ENCODE measurements around the gene CLCN5.

The CLCN5 gene

DNA sequence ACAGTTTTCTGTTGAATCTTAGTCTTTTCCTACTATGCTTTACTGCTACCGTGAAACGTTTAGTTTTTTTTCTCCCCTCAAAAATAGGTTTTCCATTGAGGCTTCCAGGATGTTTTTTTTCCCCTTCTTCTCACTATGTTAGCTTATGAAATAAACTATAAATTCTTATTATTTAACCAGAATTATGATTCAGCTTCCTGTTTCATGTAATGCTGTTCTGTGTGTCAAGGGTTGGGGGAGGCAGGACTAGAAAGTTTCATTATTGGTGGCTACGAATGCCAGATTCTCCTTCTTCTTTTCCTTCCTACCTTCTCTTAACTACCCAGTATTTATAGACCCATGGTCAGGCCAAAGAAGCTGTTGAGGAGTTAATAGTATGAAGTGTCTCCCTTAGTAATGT lies 11.8 kb downstream of the CLCN5 start:
- DNase-seq (ENCODE audit: low read depth): no peak

DNA sequence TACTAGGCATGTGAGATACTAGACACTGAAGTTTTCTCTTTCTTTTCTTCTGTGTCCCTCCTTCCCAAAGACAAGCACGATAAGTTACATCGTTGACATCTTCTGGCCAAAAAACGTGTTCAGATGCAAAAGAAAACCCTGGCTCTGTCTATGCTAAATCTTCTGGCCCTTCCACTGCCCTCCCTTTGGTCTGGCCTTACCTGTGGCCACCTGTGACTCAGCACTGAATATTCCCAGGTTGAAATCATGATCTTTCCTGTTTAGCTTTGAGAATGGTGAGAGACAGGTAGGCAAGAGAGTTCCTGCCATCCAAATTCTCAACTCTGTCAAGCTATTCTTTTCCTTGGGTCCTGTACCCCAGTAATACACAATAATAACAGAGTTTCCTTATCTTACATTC lies 12.3 kb downstream of the CLCN5 start:
- no peak for DNase-seq (ENCODE audit: low read depth)

DNA sequence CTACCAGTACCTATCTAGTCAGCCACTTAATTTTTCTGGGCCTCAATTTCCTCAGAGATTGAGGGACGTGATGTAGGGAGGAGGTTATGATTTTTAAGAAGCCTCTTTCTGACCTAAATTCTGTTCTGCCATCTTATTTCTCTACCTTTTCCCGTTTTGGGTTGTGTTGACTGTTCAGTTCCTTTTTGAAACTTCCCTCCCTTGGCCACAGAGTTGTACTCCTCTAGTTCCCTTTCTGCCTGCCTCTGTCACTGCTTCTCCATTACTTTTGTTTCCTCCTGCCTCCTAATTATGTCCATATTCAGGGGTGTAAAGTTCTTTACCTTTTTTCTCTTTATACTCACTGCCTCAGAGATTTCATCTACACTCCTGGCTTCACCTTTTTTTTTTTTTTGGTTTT lies 25.4 kb downstream of the CLCN5 start:
- DNase-seq (ENCODE audit: low read depth): no peak

DNA sequence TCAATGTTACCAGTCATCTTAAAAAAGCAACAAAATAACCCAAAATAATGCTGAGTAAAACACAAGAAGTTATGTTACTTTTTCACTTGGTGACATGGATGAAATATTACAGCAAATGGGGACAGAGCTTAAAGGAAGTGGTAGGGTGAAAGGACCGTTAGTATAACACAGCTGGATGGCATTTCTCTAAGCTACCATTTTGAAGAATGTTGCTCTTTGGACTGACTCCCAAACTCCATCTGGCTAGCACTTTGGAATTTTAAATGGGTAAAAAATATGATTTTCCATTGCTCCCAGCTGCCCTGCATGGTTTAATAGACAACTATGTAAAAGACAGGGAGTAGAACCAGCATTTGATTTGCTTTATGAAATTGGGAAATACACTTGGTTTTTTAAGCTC lies 27.6 kb downstream of the CLCN5 start:
- DNase-seq (ENCODE audit: low read depth): no peak

DNA sequence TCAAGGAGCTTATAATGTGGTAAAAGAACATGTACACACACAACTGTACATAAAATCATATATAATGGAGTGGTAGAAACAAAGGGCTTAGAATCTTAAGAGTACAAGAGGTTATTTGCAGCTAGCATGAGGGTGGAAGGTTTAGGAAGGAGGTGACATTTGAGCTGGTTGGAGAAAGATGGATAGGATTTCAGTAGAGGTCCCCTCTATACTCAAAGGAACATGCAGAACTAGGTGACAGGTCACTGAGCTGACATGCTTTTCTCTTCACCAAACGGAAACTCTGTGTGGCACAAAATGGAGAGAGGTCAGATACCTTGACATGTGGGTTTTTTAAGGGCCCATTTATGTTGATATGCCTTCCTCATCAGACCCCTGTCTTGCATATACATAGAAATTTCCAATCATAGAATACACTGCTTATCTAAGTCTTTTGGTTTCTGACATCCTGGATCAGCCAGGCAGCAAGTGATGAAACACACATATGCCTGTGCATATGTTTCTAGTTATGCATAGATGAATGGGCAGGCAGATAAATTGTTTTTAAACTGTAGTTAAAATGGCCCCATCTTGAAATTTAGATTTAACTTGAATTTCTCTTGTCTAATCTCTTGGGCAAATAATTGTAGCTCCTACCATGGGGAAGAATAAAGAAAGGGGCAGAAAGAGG lies 29.3 kb downstream of the CLCN5 start:
- no peak for DNase-seq (ENCODE audit: low read depth)

DNA sequence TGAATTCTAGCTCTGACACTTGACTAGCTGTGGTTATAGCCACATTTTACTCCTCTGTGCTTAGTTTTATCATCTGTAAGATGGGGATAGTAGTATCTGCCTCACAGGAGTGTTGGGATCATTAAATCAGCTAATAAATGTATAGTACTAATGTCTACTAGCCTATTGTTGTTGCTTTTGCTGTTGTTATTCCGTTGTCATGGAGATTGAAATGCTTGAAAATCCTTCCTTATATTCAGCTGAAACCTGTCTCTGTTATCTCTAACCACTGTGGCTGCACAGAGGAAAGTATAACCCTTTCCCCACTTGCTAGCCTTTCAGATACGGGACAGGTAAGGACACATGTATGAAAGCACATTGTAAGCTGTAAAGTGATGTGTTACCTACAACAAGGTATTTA lies 33.9 kb downstream of the CLCN5 start:
- DNase-seq (ENCODE audit: low read depth): no peak

DNA sequence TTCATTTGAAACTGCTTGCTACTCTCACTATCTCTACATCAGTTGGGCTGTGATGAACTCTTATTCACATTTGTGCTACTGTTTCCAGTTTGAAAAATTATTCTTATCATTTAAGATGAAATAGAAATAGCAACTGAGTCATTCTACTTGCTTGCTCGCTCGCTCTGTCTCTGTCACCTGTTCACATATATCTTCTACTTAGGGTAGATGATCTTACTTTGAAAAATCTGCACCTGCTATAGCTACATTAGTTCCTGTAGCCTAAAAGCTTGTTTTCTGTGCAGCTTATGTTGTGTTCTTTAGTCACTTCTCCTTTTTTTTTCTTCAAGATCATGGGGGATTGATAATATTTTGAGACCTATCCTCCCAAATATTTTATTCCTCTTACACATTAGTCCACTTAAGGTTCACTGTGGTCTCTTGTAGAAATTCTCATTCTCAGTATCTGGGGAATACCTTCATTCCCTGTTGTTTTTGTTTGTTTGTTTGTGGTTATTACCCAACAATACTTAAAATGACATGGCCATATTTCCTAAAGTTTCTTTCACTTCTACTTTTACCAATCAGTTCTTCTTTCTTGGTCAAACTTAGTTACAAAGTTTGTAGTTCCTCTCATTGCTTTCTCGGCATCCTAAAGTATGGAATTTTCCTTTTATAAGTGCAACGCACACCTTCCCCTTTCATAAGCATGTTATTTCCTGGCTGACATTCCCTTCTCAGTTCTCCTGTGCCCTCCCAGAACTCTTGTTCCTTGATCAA lies 36.5 kb downstream of the CLCN5 start:
- DNase-seq (ENCODE audit: low read depth): no peak

DNA sequence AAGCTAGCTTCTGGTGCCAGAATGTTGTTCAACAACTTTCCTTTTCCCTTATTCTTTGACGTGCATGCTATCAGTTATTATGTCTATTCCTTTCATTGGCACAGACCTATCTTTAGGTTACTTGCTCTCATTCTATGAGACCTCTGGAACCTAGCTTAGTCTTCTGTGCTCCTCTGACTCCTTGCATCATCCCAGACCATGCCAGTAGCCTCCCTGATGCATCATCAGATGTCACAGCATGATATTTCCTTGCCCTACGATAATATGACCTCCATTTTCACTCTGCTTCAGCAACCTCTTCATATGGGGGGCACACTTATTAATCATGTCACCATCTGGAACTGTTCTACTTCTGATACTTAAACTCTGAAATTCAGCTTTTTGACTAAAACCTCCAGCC lies 37.2 kb downstream of the CLCN5 start:
- DNase-seq (ENCODE audit: low read depth): no peak

DNA sequence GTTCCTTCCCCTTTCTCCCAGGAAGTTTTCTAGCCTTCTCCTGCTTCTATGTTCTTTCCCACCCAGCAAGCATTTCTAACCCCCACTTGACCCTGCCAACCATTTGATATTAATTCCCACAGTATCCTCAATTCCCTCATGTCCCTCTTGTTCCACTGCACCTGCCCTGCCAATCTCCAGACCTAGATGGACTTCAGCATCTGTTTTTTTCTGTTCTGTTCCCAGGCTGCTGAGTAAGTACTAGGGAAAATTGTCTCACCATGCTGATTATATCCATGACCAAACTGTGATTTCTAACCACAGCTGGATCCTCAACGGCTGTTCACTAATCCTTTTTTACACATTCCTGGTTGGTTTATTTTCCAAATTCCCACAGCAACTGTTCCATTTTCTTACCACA lies 37.7 kb downstream of the CLCN5 start:
- no peak for DNase-seq (ENCODE audit: low read depth)

DNA sequence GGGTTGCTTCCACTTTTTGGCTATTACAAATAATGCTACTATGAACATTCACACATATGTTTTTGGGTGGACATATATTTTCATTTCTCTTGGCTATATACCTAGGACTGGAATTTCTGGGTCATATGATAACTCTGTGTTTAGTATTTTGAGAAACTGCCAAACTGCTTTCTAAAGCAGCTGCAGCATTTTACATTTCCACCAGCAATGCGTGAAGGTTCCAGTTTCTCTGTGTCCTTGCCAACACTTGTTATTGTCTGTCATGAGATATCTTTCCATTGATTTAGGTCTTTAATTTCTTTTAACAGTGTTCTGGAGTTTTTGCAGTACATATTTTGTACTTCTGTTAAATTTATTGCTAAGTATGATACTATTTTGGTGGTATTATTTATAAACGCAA lies 48.3 kb downstream of the CLCN5 start:
- DNase-seq (ENCODE audit: low read depth): no peak

DNA sequence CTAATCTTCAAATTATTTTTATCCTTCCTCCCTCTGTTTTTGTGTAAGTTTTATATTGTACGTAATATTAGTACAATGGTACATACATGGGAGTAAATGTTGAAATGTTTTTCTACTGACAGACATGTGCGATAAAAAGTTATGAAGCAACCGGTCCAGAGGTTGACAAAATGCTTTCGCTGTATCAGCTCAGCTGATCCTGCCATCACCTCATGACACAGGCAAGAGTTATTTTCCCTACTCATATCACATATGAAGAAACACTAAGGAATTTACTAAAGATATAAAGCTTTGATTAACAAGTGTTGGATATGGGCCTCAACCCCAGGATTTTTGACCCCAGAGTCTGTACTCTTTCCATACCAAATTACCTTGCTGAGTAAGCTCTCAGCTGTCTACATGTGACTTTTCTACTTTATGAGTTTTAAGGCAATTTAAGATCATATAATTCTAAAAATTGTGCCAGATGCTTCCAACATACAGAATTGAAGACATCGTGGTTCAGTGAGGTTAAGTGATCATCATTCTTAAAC lies 50.0 kb downstream of the CLCN5 start:
- no peak for DNase-seq (ENCODE audit: low read depth)

DNA sequence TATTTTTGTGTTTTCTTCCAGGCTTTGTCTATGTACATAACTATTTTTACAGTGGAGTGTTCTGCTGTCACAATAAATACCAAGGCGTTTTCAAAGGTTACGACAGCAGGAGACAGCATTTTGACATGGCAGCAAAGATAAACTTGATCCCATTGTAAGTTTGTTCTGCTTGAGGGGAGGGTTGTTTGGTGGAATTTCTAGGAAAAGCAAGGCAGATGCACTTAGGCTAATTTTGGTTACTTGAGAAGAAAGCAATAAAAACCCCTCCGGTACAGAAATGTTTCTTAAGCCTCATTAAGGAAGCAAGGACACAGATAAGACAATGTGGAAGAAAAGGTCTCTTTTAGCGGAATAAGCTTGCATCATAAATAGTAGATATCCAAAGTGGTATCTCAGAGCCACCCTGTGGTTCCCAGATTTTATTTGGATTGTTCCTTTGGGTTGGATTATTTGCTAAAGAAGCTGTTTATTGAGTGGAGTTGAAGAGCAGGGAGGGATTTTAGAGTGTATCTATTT lies 54.3 kb downstream of the CLCN5 start:
- DNase-seq (ENCODE audit: low read depth): no peak

DNA sequence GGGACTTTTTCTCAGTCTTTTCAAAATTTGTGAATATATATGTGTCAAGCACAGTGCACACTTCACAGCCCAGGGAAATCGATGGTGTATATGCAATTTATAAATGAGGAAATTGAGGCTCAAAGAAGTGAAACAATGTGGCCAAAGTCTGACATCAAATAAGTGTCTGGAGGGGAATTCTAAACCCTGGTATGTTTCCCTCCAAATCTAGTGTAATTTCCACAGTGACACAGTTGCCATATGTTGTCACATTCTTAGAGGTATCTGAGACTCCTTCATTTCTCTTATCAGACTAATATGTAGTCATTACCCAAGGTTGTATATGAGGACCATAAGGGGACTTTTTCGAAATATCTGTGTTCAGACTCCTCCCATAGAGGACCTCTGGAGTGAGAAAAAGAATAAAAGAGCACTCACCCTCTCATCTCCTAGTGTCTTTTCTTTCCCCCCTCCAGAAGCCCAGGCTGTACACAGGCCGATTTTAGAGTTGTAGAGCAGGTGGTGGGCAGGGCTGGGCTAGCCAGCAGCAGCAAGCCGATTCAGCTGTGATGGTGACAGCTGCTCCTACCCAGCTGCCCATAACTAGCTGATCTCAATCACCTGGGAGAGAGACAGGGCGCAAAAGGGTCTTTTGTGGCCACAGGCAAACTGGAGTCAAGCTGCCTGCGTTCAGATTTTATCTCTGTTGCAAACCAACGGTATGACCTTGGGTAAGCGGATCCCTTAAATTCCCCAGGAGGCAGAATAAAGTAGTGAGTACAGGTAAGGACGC lies 55.1 kb downstream of the CLCN5 start:
- DNase-seq (ENCODE audit: low read depth): no peak

DNA sequence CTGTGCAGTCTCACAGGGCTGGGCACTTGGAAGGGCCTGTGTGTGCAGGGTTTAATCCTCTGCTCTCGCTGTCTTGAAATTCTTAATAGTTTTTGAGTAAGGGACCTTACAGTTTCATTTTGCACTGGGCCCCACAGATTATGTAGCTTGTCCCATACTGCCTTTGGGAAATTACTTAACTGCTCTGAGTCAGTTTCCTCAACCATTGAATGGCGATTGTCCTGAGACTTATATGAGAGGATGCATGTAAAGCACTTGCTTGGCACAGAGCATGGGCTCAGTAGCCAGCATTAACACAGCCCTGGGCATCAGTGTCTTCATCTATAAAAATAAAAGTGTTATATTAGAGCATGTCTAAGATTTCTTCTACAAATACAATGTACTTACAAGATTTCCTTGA lies 55.8 kb downstream of the CLCN5 start:
- no peak for DNase-seq (ENCODE audit: low read depth)

DNA sequence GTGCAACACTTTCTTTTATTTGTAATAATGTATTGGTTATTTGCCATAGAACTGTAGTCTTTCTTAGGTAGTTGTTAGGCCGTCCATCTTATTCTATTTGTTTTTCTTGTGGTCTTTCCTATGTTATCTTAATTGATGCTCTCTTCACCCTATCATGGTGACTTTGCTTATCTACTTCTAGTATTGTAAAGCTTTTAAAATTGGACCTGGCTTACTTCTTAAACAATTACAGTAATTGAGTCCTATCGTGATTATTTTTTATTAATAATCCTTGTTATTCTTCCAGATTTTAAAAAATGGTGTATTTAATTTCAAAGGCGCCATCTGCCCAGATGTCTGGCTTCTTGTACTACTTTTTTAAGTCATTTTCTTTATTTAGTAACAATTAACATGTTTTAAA lies 63.7 kb downstream of the CLCN5 start:
- no peak for DNase-seq (ENCODE audit: low read depth)

DNA sequence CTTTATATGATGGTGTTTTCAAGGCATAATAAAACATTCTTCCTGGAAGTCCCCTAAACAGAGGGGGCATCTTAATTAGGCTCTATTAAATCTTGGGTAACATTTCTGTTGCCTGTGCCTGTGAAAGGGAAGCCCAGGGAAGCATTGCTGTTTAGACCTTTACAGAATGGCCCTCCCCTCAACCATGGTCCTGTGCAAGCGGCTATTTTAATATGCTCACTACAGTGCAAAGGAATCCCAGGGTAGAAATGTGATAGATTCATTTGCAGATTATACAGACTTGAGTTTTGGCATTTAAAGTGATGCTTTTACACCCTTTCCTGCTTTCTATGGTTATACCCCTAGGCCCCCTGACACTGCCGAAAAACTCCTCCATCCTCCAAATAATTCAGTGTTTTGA lies 65.3 kb downstream of the CLCN5 start:
- no peak for DNase-seq (ENCODE audit: low read depth)

DNA sequence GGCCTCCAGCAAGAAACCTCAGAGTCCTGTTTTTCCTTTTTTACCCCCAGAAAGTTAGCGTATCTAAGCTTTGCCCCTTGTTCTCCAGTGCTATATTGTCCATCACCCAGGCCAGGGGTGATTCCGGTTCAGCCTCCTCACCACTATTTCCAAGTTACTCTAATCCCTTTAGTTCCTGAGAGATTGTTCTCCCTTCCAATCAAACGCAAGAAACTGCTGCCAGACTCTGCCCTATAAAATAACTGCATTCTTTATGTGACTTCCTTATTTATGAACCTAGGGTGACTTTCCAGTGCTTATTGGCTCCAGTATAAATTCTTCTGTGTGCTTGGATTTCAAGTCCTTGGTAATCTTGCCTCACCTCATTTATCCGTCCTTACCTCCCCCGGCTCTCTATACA lies 65.7 kb downstream of the CLCN5 start:
- no peak for DNase-seq (ENCODE audit: low read depth)

DNA sequence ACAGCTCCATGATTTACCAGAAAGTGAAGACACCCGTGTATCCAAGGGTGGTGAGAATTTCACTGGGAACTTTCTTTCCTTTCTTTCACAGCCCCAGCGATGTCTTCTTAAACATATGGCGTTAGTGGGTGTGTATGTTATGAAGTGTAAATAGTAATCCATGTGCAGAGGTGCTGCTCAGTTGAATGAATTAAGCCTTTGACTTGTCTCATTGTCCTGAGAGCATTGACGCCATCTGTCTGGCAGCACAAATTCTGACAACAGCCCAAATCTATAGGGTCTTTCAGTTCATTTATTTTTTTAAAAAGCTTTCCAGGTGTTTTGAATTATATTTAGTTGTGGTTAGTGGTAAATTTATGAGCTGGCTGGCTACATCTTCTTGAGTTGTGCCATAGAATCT lies 69.4 kb downstream of the CLCN5 start:
- no peak for DNase-seq (ENCODE audit: low read depth)

DNA sequence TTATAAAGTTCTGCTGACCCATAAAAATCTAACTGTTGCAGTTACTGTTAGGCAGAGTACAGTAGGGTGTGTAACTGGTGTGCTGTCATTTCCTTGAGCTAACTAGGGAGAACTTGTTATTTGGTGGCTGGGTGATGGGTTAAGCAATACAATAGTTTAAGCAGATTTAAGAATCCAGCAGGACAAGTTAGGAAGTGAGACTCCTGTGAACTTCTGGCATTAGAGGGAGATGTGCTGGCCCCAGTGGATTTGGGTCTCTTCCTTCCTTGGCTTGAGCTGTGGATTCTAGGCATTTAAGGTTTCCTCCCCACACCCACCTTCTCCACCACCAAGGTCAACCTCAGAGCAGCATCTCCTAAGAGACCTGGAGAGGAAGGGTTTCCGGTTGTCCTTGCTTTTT lies 70.5 kb downstream of the CLCN5 start:
- DNase-seq (ENCODE audit: low read depth): no peak

DNA sequence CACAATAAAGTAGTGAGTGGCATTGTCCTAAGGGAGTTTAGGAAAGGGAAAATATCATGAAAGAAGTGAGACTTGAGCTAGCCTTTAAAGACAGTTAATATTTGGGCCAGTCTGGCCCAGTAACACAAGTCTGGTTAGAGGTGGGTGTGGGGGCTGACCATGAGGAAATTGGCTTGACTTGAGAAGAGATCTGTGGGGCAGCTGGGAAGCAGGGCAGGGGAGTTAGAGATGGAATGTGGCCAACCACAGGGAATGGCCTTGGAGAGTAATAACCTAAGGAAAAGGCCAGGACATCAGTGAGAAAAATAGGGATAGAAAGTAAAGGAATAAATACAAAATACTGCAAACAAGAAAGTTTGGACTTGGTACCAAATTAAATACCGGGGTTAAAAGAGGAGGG lies 71.3 kb downstream of the CLCN5 start:
- DNase-seq (ENCODE audit: low read depth): no peak

DNA sequence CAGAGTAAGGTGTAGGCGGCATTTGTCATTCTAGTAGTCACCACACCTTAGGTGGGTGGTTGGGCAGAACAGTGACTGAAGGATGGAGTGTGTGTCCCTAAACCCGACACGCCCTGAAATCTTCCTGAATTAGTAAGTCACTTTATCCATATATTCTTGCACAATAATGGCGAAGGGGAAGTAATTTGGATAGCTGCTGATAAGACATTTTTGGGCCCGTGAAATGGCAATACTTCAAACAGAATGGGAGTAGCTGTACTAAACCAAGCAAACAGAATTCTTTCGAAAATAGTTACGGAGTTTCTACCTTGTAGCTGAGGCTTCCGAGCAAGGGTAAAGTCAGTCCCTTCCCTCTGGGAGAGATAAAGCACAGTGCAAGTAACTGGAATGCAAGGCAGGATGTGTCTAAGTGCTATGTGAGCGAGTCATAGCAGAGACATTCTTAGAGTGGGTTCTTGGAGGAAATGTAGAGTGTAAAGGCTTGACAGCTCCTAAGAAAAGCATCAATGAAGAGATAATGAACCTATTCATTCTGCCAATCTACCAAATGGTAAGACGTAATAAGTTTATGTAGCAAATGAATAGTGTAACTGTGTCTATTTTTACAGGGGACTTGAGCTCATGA lies 72.8 kb downstream of the CLCN5 start:
- no peak for DNase-seq (ENCODE audit: low read depth)

DNA sequence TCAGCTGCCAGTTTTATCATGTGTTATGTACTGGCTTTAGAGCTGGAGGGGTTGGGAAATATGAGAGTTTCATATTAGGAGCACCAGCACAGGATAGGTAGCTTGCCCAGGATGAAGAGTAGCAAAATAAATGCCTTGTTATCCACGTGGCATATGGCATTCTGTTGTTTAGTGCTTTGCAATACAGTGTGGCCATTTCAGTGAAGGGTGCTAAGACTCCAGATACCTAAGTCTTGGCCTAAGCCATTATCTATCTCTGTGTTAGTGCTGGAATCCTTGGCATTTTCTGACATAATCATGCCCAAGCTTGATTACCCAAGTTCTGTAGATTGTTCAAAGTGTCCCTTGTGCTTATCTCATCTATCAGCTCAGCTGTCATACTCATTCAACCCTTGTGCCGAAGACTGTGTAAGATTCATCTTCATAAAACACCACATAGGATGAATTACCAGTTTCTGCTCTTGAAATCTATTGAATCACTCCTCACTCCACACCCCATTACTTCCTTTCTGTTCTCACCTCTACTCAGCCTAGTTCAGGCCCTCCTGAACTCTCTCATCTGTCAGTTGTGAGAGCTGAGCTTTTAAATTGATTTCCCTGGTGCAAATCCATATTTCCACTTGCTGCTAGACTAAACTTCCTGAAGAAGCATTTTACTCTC lies 73.5 kb downstream of the CLCN5 start:
- DNase-seq (ENCODE audit: low read depth): no peak
